HG03064 (cell line): ENCODE data around the gene FXN.
"Not testable (repeated sequence)": the region's sequence is repeated elsewhere in the genome, so short reads cannot be mapped to it uniquely, and the experiment has no call there.

Source experiments
- ATAC-seq: cut with Tn5 transposase; IDR thresholded peaks from one replicate; pipeline ENCODE4 v1.9.1; 2021; ENCODE audit warnings: low read depth; ENCODE audit not compliant: unreplicated experiment

The FXN gene

GRCh38 chr9:69093471-69094103 lies 58.0 kb downstream of the FXN start:
- no peak for ATAC-seq

- ATAC-seq: not testable (repeated sequence)
Measured at GRCh38 chr9:69094361-69095135, 59.0 kb downstream of the FXN start.

DNA sequence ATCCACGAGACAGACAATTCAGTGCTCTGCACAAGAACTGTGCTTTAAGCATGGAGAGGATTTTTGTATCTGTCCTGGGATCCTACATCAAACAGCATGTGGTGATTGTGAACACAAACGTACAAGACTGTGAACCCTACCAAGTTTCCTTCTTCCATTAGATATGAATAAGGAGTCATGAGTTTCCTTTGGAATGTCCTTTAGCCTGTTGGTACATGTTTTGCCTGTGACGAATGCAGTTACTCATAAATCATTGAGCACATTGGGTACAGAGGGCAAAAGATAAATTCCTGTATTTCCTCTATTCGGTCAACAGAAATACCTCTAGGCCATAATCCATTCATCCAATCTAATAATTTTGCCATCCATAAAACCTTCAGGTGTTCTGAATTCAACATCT lies 61.5 kb downstream of the FXN start:
- ATAC-seq: no peak

DNA sequence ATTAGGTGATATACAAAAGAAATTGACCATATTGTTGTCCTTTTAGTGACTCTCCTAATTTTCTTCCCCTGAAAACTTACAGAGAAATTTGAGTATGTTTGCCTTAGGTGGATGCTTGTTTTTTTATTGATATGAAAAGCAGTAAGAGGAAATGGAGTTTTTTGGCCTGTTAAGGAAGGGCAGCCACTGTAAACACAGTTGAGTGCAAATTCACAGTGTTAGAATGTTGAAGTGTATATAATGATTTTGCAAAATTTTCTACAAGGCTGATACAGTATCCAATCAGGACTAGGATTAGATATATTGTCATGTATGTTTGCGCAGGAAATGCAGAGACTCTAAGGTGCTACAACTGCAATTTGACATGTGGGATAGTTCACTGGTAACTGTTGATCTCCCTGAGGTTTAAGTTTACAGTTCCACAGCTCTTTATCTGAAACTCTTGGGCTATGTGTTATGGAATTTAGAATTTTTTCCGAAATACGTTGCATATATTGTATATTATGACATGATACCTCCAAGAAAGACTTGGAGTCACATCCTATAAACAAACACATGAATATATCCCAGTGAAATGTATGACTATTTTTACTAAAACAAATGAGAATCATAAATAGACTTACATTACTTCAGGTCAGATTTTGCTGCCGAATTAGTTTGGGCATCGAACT lies 62.5 kb downstream of the FXN start:
- no peak for ATAC-seq

- ATAC-seq: not testable (repeated sequence)
Measured at GRCh38 chr9:69103348-69103996, 67.9 kb downstream of the FXN start.

DNA sequence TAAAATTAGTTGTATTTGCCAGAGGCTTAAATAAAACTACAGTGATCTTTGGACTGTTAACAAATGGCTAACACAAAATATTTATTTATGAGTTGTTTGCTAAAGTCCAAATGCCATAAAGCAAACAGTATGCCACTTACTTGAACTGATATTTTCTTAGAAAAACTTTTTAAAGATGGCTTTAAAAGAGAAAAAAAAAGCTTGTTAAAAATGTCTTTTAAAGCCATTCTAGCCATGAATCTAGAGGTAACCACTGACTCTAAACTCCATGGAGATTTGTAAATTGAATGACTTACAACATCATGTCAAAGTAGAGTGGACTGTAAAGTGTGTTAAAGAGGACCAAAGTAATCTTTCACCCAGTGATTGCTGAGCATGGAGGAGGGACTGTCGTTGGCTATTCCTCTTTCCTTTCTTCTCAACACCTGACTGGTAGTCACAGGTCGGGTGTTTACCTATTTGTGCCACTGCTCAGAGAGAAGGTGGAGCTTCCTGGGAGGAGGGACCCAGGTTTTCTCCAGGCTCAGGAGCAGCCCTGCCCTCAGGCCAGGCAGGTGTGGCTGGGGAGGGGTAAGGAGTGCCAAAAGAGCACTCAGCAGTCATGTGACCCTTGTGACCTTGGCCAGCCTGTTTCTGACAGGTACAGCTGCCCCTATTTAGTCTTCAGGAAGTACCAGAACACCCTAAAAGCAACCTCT lies 69.4 kb downstream of the FXN start:
- no peak for ATAC-seq

DNA sequence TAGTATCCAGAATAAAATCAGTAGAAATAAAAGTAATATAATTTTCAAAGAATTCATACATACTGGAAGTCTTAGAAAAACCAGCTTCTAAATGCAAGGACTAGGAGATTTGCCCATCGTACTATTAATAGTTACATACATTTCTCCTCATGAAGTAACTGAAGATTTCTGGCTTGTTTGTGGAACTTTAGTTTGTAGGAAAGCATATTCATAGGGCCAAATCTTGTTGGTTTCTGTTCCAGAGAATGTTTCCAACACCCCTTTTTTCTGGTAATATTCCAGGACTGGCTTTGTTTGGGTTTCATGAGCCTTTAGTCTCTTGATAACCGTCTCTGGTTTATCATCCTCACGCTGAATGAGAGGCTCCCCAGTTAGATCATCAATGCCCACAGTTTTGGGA lies 72.2 kb downstream of the FXN start:
- ATAC-seq: no peak

DNA sequence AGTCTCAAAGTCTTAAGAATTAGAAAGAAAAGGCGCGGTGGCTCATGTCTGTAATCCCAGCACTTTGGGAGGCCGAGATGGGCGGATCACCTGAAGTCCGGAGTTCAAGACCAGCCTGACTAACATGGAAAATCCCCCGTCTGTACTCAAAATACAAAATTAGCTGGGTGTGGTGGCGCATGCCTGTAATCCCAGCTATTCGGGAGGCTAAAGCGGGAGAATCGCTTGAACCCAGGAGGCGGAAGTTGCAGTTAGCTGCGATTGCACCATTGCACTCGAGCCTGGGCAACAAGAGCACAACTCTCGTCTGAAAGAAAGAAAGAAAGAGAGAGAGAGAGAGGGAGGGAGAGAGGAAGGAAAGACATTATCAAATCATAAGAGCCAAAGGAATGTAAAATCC lies 73.2 kb downstream of the FXN start:
- ATAC-seq: not testable (repeated sequence)

- ATAC-seq: no peak
Measured at GRCh38 chr9:69109152-69109551, 73.6 kb downstream of the FXN start.

- ATAC-seq: not testable (repeated sequence)
Measured at GRCh38 chr9:69112646-69113045, 77.1 kb downstream of the FXN start.

DNA sequence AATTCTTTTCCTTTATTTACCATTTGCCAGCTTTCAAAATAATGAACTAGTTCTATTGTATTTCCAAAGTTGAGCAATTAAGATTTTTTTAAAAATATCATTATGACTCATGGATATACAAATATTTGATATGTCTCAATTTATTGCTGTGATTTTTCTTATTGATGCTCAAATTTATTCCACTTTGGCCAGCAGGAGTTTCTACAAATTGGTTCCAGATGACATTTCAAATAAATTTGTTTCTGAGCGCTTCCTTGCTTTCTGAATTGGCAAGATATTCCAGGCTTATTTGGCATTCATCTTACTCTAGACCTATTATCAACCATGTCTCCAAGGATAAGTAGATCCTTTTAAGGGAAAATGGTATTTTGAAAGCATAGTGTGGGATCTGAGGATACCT lies 80.1 kb downstream of the FXN start:
- ATAC-seq: no peak

DNA sequence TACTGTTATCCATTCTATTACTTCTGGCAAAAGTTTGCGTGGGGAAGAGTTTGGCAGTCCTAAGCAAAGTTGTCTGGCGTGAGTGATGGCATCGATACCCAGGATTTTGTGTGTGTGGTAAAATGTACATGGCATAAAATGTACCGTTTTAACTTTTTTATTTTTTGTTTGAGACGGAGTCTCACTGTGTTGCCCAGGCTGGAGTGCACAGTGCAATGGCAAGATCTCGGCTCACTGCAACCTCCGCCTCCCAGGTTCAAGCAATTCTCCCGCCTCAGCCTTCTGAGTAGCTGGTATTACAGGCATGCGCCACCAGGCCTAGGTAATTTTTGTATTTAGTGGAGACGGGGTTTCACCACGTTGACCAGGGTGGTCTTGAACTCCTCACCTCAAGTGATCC lies 83.1 kb downstream of the FXN start:
- ATAC-seq: no peak

GRCh38 chr9:69120380-69121154 lies 85.0 kb downstream of the FXN start:
- no peak for ATAC-seq

DNA sequence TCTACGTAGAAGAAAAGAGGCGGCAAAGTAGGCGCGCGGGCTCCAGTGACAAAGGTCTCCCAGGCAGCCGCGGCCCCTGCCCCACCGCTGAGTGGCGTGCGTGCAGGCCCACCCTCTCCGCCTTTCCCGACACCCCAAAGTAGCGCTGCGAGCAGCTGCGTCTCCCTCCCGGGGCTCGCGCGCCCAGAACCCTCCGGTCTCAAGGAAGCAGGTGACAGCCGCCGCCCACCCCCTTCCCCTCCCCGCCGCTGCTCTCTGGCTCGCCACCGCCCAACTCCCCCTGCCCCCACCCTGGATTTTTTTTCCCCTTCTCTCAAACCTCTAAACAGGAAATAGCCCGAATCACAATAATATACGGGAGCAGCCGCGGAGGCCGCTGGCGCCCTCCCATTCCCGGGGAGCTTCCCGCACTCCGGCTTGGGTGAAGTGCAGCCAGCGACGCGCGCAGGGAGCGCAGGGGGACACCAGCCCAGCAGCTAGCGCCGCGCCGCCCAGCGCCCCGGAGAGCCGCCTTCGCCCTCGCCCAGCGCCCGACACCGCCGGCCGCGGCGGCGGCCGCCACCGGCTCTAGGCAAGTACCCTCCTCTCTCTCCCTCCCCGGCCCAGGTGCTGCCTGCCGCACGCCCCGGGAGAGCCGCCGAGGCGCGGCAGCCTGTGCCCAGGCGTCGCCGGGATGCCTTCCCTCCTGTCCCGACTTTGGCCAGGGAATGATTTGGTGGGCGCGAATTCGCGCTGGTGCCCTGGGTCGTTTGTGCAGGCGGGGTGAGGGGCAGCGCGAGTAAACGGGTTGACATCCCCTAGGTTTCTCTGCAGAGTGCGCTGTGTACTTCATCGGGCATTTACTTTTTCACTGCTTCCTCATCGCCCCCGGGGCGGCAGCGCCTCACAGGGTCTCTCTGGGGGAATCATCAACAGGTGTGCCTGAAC lies 85.9 kb downstream of the FXN start:
- peak; percentile 56 for ATAC-seq

DNA sequence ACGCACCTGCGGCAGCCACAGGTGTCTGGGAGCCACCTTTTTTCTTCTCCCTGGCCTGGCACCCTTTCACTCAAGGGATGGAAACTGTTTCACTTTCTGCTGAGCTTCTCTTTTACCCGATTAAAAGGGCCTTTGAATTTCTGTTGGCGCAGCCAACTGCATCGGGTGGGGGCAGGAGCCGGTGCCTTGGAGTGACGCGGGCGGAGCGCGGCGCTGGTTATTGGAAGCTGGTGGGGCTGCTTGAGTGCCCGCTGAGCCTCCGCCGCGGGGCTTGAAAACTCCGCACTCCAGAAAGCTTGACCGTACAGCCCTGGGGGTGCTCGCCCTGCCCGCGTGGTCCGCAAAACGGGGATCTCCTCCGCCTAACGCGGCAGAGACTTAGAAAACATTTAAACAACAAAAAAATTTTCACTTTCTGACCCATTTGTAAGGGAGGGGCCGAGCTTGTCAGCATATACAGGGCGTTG lies 86.6 kb downstream of the FXN start:
- ATAC-seq: peak; percentile 39

DNA sequence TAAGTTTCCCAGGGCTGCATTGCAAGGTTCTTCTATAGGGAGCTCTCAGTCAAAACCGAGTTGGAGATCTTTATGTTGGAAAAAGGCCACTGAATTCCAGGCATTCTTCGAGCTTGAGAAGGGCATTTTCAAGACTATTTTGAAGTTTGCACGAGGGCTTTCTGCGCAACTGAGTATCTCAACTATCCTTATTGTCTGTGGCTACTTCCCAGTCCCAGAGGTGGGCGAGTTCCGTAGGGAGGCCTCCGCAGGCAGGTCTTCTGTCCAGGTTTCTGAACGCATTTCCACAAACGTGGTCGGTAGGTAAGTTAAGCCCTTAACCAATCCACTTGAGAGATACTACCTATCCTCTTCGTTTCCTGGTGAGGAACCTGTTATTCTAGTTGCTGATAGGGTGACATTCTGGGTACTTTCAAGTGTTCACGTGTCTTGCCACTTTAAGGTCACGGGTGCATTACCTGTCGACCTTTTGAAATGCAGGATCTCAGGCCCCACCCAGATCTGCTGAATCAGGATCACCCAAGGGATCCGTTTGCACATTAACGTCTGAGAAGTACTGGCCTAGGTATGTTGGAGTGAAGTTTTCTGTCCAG lies 87.1 kb downstream of the FXN start:
- no peak for ATAC-seq

GRCh38 chr9:69130456-69131441 lies 95.2 kb downstream of the FXN start:
- no peak for ATAC-seq
